Activated CD4-positive, CD25-positive, alpha-beta regulatory T cell (primary cell): ENCODE data around the gene RAMP3.
"Not testable (repeated sequence)": the region's sequence is repeated elsewhere in the genome, so short reads cannot be mapped to it uniquely, and the experiment has no call there.

ENCODE experiments used
- DNase-seq, 4 experiments: peaks; one replicate each; lab custom pipeline; 2025; lab: John Stamatoyannopoulos, UW

RAMP3 gene

DNA sequence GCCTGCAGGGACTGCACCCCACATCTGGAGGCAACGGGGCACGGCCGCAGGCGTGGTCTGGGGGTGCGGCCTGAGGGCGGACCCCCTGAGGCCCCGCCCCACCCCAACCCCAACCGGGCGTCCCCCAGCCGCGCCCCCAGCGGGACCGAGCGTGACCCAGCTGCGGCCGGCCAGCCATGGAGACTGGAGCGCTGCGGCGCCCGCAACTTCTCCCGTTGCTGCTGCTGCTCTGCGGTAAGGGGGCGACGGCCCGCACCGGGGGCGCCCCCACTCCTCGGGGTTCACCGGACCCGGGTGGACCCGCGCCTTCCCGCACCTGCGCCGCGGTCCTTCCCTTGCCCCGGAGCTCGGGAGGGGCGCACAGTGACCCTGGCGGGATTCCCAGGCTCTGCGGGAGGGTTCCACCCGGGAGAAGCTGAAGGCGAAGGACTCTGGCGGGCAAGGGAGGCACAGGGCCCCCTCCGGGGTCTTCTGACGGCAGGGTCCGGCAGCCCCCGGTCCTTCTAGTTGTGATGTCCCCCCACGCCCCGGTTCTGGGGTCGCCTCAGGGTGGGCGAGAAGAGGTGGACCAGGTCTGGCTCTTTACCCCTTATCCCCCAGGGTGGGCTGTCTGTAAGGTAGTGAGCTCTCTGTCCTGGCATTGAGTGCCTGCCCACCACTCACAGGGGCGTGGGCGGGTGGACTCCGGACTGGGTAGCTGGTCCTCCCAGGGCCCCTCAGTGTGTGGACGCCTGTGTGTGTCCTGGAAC, at the start of gene RAMP3:
Gene RAMP3, plus strand, starts transcription at position 139 of the 749 bp plus-strand sequence. Its CDS starts 38 bp downstream, at position 177.
- no peak for DNase-seq

GRCh38 chr7:45108863-45109262, 48.7 kb upstream of the RAMP3 start:
- DNase-seq, result no peak

- DNase-seq, result peak; percentile 84 to 89 (median 87)
Measured at GRCh38 chr7:45111298-45112223, 46.0 kb upstream of the RAMP3 start, which contains the start of gene TBRG4. TBRG4 (minus strand) TSS chr7:45111697; CDS start chr7:45109237, 2,460 bp downstream.

GRCh38 chr7:45112648-45113047, 44.9 kb upstream of the RAMP3 start:
- no peak for DNase-seq

DNA sequence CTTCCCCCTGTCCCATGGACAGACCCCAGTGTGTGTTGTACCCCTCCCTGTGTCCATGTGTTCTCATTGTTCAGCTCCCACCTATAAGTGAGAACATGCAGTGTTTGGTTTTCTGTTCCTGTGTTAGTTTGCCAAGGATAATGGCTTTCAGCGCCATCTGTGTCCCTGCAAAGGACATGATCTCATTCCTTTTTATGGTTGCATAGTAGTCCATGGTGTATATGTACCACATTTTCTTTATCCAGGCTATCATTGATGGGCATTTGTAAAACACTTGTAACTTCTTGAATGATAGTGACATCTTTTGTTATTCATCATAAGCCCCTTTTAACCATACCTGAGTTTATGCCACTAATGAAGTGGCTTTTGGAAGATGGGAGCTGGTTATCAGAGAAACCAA, 43.3 kb upstream of the RAMP3 start:
- DNase-seq, result not testable (repeated sequence)

- DNase-seq, result no peak
Measured at GRCh38 chr7:45114926-45115325, 42.7 kb upstream of the RAMP3 start.

GRCh38 chr7:45116048-45116447, 41.5 kb upstream of the RAMP3 start:
- no peak for DNase-seq

DNA sequence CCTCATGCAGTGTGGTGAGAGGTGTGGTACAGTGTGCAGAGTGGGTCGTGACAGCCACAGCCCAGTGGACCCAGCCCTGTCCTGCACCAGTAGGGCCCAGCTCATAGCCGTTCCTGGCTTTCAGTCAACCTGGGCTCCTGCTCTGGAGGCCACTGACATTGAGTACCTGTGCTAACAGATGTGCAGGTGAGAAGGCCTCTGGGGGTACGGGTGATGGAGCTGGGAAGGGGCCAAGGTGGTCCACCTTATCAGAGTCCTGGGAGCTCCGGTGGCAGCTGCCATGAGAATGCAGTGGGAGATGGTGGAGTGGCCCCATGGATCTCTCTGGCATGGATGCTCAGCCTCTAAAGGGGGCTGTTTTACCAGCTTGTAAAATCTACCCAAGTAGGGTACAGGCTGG, 40.0 kb upstream of the RAMP3 start:
- no peak for DNase-seq

GRCh38 chr7:45118292-45118691, 39.3 kb upstream of the RAMP3 start:
- DNase-seq, result no peak

DNA sequence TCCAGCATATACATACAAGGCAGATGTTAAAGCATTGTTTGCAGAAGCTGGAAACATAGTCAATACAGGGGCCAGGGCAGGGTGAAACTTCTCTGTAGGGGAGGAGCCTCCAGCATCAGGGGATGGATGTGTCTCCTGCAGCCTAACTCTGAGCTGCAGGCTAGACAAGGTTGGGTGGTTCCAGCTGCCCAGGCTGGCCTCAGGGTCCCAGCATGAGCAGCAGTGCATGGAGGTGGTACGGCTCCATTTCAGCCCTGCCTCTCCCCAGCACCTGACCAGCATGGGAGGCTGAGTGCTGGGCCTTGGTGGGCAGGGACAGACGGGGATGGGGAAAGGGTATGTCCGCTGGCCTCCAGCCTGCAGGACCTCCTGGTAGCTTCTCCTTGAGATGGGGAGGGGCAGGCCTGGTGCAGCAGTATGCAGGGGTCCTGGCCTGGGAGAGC, 38.7 kb upstream of the RAMP3 start:
- no peak for DNase-seq

DNA sequence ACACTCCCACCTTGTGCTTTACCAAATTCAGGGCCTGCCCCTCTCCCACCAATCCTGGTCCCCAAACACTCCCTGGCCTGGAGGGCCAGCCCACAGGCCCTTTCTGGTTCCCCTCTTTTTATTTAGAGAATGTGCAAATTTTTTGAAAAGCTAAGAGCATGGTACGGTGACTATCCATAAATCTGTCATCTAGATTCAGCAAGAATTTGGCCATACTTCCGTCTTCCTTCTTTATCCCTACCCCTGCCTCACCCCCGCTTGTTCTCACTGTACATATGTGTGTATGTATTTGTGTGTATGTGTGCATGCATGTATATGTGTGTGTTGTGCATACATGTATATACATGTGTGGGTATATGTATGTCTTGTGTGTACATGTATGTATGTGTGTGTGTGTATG, 38.0 kb upstream of the RAMP3 start:
- no peak for DNase-seq

DNA sequence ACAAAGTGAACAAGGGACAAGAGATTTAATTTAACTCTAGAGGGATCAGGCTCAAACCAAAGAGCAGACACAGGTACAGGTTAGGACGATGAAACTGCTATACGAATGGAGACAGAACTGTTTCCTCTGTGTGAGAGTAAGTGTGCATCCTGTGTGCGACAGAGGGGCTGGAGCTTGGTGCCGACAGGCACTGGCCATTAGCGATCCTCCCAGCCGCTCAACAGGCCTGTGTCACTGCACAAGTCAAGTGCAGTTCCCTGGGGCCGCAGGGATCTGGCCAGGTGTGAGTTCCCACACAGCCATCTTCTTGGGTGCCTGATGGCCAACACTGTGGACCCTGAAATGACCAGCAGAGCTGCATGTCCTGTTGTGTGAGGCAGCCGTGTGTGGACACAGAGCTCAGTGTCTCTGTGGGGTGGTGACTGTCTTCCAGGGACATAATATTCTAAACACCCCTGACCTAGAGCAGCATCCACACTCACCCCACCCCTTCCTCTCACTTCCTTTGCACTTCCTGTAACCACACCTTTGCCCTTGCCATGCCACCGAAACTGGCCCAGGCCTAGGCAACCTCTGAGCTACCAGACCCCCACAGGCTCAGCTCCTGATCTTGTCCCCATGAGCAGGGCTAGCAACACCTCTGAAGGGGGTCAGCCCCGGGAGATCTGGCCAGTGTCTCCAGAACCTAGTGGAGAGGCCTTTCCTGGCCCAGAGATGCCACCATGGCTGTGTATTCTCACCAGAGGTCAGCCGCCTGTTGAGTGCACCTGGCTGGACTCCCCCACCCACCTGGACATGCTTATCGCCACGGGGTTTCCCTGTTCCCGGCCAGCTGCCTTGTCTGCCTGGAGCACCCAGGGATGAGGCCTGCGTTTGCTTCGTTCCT, 34.4 kb upstream of the RAMP3 start:
- no peak for DNase-seq

DNA sequence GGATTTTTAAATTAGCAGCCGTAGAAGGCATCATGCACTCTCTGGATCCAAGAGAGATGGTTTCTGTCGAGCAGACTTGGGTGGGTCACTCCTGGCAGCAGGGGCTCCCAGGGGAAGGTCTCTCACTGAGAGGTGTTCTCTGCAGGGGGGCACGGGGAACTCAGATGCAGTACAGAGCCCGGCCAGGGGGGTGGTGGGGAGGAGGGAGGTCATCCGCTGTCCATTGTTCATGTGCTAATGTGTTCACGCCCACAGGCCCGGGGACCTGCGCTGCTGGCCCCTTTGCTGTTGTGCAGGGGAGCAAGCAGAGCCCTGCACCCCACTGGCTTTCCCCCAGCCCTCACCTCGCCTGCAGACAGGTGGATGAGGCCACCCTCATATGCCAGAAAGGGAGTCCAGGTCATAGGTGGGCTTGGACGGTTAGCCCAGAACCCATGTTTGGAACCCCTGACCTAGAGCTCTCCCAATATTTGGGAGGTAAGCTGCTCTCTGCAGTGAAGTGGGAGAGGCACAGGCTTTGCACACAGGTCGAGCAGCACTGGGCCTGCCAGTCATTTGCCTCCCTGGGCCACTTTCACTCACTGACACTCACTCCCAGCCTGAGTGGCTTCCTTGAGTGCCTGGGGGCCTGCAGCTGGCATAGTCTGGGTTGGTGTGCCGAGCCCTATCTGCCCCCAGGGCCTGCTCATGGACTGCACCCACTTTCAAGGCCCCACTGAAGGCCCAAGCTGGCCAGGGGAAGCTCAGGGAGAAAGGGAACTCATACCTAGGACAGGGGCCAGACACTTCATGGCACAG, 33.5 kb upstream of the RAMP3 start:
- DNase-seq, result no peak

DNA sequence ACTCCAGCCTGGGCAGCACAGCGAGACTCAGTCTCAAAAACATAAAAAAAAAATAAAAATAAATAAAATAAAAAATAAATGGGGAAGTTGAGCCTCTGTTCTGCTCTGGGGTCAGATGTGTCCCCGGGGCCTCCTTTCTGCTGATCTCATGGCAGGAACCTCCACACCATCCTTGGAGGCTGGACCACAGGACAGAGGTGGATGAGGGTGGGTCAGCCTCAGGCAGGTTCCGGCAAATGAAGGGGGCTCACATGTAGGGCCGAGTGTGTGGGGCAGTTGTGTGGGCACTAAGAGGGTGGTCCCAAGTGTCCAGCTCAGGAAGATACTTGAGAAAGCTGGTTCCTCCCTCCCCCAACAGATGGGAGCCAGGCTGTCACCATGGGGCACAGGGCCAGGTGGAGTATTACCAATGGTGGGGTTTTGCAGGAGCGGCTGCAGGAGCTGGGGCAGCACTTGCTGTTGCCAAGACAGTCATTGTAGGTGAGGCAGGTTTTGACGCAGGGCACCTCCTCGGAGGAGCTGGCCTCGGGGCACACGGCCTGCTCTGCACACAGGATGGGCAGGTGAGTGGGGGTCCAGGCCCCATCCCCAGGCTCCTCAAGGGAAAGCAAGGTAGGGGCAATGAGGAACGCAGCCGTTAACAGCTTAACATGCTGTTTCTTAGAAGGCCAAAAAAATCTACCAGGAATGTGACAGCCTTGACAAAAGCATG, 32.2 kb upstream of the RAMP3 start:
- no peak for DNase-seq

GRCh38 chr7:45126201-45126600, 31.4 kb upstream of the RAMP3 start:
- DNase-seq, result no peak

GRCh38 chr7:45126920-45127319, 30.7 kb upstream of the RAMP3 start:
- no peak for DNase-seq

DNA sequence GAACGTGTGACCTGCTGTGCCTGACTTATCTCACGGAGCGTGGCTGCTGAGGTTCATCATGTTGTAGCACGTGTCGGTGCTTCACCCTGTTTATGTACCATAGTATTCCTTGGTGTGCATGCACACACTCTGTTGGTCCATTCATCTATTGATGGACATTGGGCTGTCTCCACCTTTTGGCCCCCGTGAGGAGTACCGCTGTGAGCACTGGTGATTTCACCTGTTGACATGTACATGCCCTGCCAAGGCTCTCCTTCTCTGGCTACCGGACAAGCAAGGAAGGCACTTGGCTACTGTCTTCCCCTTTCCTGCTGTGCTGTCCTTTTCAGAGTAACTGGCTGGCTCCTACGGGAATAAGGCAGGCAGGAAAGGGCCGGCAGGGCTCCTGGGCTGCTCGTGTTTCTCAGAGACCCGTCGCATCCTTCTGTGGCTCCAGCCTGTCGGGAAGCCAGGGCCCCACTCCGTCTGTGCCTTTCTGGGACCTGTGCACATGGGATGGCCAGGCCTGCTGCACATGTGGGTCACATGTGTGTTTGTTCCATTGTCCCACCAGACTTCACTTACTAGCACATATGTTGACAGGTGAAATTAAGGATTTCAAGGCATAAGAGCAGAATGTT, 28.3 kb upstream of the RAMP3 start:
- DNase-seq, result no peak

DNA sequence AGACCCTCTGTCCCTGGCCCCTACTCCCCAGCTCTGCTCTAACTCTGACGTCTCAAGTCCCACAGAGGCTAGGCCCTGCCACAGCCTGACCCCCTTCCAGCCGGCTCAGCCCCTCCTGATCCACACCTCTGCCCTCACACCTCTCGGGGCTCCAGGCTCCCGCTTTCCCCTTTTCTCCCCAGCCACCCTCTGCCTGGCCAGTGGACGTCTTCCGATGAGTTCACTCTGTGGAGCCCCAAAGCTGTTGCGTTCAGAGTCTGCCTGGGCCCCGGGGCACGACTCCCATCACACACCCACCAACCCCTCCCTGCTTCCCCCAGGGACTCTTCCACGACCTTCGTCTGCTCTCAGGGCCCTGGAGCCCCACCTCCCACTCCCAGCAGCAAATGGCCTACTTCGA, 27.7 kb upstream of the RAMP3 start:
- DNase-seq, result no peak

GRCh38 chr7:45130910-45131309, 26.7 kb upstream of the RAMP3 start:
- no peak for DNase-seq

DNA sequence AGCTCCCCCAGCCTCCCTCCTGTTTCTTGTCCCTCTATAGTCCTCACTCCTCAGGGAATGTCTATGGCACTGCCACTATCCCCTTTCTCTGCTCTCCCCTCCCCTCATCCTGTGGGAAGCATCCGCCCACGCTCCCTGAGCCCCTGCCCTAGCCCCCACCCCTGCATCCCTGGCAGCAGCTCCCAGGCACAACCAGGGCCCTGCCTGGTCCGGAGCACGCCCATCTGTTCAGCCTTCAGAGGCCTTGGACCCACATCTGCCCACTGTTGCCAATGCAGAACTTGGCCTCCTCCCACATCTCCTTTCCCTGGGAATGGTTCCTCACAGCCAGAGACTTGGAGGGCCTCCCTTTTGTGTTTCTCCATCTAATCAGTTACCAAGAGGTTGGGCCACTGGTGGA, 25.7 kb upstream of the RAMP3 start:
- DNase-seq, result no peak
